ENCODE results near the gene NTF3. TPM values are rescaled to one million over a fixed set of nuclear protein-coding genes. Genes with fewer than 3 reads are reported as not detected.

Gene NTF3
- total RNA-seq, 5 donors from 2014 or later (not counting 1 experiment from before 2014, with no cell fraction given): not detected

DNA sequence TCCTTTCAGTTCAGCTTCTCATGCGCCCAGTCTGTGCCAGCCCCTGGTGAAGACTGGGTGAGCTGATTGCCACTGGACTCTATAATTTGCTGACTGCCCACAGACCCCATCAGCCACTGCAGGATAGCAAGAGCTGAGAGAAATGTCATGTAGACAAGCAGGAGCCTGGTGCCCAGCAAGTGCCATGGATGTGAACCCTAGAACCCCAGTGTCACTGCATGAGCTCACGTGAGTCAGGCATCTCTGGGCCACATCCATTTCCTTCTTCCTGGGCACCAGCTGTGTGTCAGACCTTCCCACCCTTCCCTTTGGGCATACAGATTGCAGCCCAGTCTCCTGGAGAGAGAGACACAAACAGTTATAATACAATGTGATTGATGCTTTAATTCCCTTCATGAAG is 73.8 kb downstream of the NTF3 start:
- H3K4me1 Mint-ChIP-seq: no peaks in the 10 kb centered on the region
- no peak for DNase-seq
- no peak overlapping the region for H3K27ac Mint-ChIP-seq
- Histone ChIP-seq H3K27ac (ENCODE audit: low read length) (no peak overlapping the region), H3K4me1 (ENCODE audit: control insufficient read depth in 1 of 2, extremely low read depth in 1 of 2, insufficient read depth in 2 of 2, low read length in 2 of 2) (no peaks in the 10 kb centered on the region), H3K4me3 (ENCODE audit: control insufficient read depth in 1 of 2, extremely low read depth in 1 of 2, low read length in 1 of 2) (no peak overlapping the region), H3K27me3 (replicated peaks in 1 of 2; ENCODE audit: control insufficient read depth in 2 of 2, extremely low read depth in 1 of 2, insufficient read depth in 2 of 2, low read length in 1 of 2) (peaks cover 2 to 10% of the 10 kb centered on the region in 2 experiments), H3K36me3 (ENCODE audit: control insufficient read depth in 2 of 2, extremely low read depth in 1 of 2, insufficient read depth in 1 of 2, low read length in 1 of 2) (no peaks in the 10 kb centered on the region), H3K9me3 (no peaks in the 10 kb centered on the region)
- H3K4me3 Mint-ChIP-seq: no peak overlapping the region
- ATAC-seq (replicated peaks in 1 of 4): no peak
- POLR2A ChIA-PET: no interaction called here
- no peaks in the 10 kb centered on the region for H3K36me3 Mint-ChIP-seq
- 83% methylated on average over 1 of the region's 2 CpGs for WGBS (ENCODE audit: insufficient coverage)
- H3K9me3 Mint-ChIP-seq: no peaks in the 10 kb centered on the region
- peaks cover 5 to 11% of the 10 kb centered on the region in 2 donors for H3K27me3 Mint-ChIP-seq
- CTCF ChIA-PET: interaction anchor here in 1 of 2 donors (0.6 kb wide), 1 partner anchor 10 kb away, joined by 4 read pairs; no protein-coding TSS in a partner anchor

DNA sequence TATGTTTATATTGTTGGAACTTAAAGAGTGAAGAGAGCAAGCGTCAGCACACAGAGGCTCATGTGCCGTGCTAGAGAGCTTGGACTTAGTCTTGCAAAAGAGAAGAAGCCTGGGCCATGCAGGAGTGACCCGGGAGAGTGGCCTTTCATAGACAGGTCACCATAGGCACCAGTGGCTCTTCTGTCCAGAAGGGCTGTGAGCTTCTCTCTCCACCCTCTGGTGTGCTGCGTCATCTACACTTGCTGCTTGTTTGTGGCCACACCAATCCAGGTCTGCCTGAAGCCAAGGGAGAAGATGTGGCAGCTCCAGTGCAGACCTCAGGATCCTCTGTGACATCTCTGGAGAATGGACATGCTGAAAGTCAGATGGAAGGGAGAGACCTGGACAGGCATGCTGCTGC is 74.4 kb downstream of the NTF3 start:
- DNase-seq (no peak), ATAC-seq (replicated peaks in 1 of 4) (no peak)
- CTCF ChIA-PET: interaction anchor here in 1 of 2 donors (0.6 kb wide), 1 partner anchor 10 kb away, joined by 4 read pairs; no protein-coding TSS in a partner anchor
- peaks cover 9 to 13% of the 10 kb centered on the region in 2 donors for H3K27me3 Mint-ChIP-seq
- H3K4me3 Mint-ChIP-seq: no peak overlapping the region
- H3K36me3 Mint-ChIP-seq: no peaks in the 10 kb centered on the region
- H3K27me3 ChIP-seq (replicated peaks in 1 of 2; ENCODE audit: control insufficient read depth in 2 of 2, extremely low read depth in 1 of 2, insufficient read depth in 2 of 2, low read length in 1 of 2): peaks cover 2 to 12% of the 10 kb centered on the region in 2 experiments
- no peaks in the 10 kb centered on the region for H3K9me3 ChIP-seq
- no peak overlapping the region for H3K27ac ChIP-seq (ENCODE audit: low read length)
- no peaks in the 10 kb centered on the region for H3K4me1 ChIP-seq (ENCODE audit: control insufficient read depth in 1 of 2, extremely low read depth in 1 of 2, insufficient read depth in 2 of 2, low read length in 2 of 2)
- no peaks in the 10 kb centered on the region for H3K9me3 Mint-ChIP-seq
- H3K4me3 ChIP-seq (ENCODE audit: control insufficient read depth in 1 of 2, extremely low read depth in 1 of 2, low read length in 1 of 2): no peak overlapping the region
- WGBS (ENCODE audit: insufficient coverage): 83% methylated on average over 4 of the region's 4 CpGs
- no peaks in the 10 kb centered on the region for H3K4me1 Mint-ChIP-seq
- POLR2A ChIA-PET: no interaction called here
- no peaks in the 10 kb centered on the region for H3K36me3 ChIP-seq (ENCODE audit: control insufficient read depth in 2 of 2, extremely low read depth in 1 of 2, insufficient read depth in 1 of 2, low read length in 1 of 2)
- no peak overlapping the region for H3K27ac Mint-ChIP-seq

DNA sequence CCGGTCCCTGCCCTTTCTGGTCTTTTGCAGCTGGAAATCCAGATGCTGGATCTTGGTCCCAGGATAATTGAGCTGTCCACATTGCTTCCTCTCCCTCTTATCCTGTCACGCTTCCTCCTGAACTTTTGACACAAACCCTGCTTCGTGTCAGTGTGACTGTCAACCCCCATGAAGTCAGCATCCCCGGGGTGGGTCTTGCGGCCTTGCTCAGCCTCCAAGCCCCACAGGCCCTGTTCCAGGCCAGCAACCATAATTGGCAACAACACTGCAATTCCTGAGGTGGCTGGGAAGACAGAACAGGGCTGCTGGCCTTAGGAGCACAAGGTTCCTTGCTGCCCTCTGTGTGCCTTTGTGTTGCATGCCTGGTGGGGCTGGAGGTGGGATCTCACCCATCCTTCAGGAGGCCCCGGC is 74.9 kb downstream of the NTF3 start:
- CTCF ChIA-PET: no interaction called here
- peaks cover 9 to 16% of the 10 kb centered on the region in 2 donors for H3K27me3 Mint-ChIP-seq
- POLR2A ChIA-PET: no interaction called here
- no peak overlapping the region for H3K4me3 Mint-ChIP-seq
- no peaks in the 10 kb centered on the region for H3K36me3 Mint-ChIP-seq
- Histone ChIP-seq H3K9me3 (no peaks in the 10 kb centered on the region), H3K4me3 (ENCODE audit: control insufficient read depth in 1 of 2, extremely low read depth in 1 of 2, low read length in 1 of 2) (no peak overlapping the region), H3K27ac (ENCODE audit: low read length) (no peak overlapping the region), H3K27me3 (replicated peaks in 1 of 2; ENCODE audit: control insufficient read depth in 2 of 2, extremely low read depth in 1 of 2, insufficient read depth in 2 of 2, low read length in 1 of 2) (peaks cover 2 to 17% of the 10 kb centered on the region in 2 experiments), H3K36me3 (ENCODE audit: control insufficient read depth in 2 of 2, extremely low read depth in 1 of 2, insufficient read depth in 1 of 2, low read length in 1 of 2) (no peaks in the 10 kb centered on the region), H3K4me1 (ENCODE audit: control insufficient read depth in 1 of 2, extremely low read depth in 1 of 2, insufficient read depth in 2 of 2, low read length in 2 of 2) (no peaks in the 10 kb centered on the region)
- 72% methylated on average over 6 of the region's 6 CpGs for WGBS (ENCODE audit: insufficient coverage)
- no peak for DNase-seq
- no peak for ATAC-seq (replicated peaks in 1 of 4)
- no peaks in the 10 kb centered on the region for H3K9me3 Mint-ChIP-seq
- H3K27ac Mint-ChIP-seq: no peak overlapping the region
- H3K4me1 Mint-ChIP-seq: no peaks in the 10 kb centered on the region

DNA sequence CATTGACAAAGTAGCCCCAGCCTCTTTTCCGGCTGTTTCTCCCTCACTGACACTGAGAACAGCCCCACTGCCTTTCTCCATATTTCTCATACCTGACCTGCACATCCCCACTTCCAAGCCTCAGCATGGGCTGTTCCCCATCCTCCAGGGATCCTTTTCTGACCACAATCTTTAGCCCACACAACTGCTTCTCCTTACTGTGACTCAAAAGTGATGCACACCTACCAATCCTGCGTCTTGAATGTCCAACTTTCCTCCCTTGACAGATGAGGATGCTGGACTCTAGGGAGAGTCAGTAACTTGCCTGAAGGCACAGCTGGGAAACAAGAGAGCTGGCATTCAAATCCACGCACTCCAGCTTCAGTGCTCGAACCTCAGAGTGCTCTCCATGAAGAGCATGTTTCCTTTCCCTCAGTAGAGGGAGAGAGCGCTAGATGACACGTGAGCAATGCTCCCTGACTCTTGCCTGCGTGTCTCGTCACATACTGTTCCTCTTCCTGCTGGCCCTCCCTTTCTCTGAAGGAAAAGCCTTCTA is 75.6 kb downstream of the NTF3 start:
- POLR2A ChIA-PET: no interaction called here
- no peak for ATAC-seq (replicated peaks in 1 of 4)

DNA sequence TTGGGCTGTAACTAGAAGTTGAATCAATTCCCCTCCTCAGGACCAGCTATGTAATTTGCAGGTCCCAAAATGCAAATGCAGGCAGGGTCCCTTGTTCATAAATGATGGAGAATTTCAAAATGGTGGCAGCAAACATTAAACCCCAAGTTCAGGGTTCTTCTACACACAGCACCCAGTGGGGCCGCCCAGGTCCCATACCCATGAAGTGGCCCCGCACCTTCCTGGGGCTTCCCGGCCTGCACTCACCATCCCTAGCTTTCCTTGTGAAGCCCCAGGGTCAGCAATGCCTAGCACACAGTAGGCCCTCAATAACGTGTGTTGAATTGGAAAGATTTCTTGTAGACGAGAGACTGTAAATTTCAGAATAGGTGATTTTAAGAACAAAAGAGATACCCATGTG is 76.0 kb downstream of the NTF3 start:
- no peaks in the 10 kb centered on the region for H3K9me3 ChIP-seq
- Mint-ChIP-seq H3K27me3 (peaks cover 9 to 16% of the 10 kb centered on the region in 2 donors), H3K4me3 (no peak overlapping the region), H3K4me1 (no peaks in the 10 kb centered on the region), H3K36me3 (no peaks in the 10 kb centered on the region), H3K9me3 (no peaks in the 10 kb centered on the region), H3K27ac (no peak overlapping the region)
- H3K4me3 ChIP-seq (ENCODE audit: control insufficient read depth in 1 of 2, extremely low read depth in 1 of 2, low read length in 1 of 2): no peak overlapping the region
- H3K27me3 ChIP-seq (replicated peaks in 1 of 2; ENCODE audit: control insufficient read depth in 2 of 2, extremely low read depth in 1 of 2, insufficient read depth in 2 of 2, low read length in 1 of 2): peaks cover 2 to 21% of the 10 kb centered on the region in 2 experiments
- H3K36me3 ChIP-seq (ENCODE audit: control insufficient read depth in 2 of 2, extremely low read depth in 1 of 2, insufficient read depth in 1 of 2, low read length in 1 of 2): no peaks in the 10 kb centered on the region
- CTCF ChIA-PET: no interaction called here
- POLR2A ChIA-PET: no interaction called here
- no peak for ATAC-seq (replicated peaks in 1 of 4)
- 91% methylated on average over 3 of the region's 5 CpGs for WGBS (ENCODE audit: insufficient coverage)
- H3K4me1 ChIP-seq (ENCODE audit: control insufficient read depth in 1 of 2, extremely low read depth in 1 of 2, insufficient read depth in 2 of 2, low read length in 2 of 2): no peaks in the 10 kb centered on the region
- H3K27ac ChIP-seq (ENCODE audit: low read length): no peak overlapping the region
- no peak for DNase-seq

More for the DNA sequence above, 75.6 kb downstream of the NTF3 start:
- Histone ChIP-seq H3K4me1 (ENCODE audit: control insufficient read depth in 1 of 2, extremely low read depth in 1 of 2, insufficient read depth in 2 of 2, low read length in 2 of 2) (no peaks in the 10 kb centered on the region), H3K9me3 (no peaks in the 10 kb centered on the region), H3K27ac (ENCODE audit: low read length) (no peak overlapping the region), H3K27me3 (replicated peaks in 1 of 2; ENCODE audit: control insufficient read depth in 2 of 2, extremely low read depth in 1 of 2, insufficient read depth in 2 of 2, low read length in 1 of 2) (peaks cover 2 to 21% of the 10 kb centered on the region in 2 experiments), H3K4me3 (ENCODE audit: control insufficient read depth in 1 of 2, extremely low read depth in 1 of 2, low read length in 1 of 2) (no peak overlapping the region), H3K36me3 (ENCODE audit: control insufficient read depth in 2 of 2, extremely low read depth in 1 of 2, insufficient read depth in 1 of 2, low read length in 1 of 2) (no peaks in the 10 kb centered on the region)
- H3K27me3 Mint-ChIP-seq: peaks cover 9 to 16% of the 10 kb centered on the region in 2 donors
- no peaks in the 10 kb centered on the region for H3K4me1 Mint-ChIP-seq
- no peak overlapping the region for H3K4me3 Mint-ChIP-seq
- no peak for DNase-seq
- CTCF ChIA-PET: no interaction called here
- no peak overlapping the region for H3K27ac Mint-ChIP-seq
- no peaks in the 10 kb centered on the region for H3K9me3 Mint-ChIP-seq
- 73% methylated on average over 6 of the region's 8 CpGs for WGBS (ENCODE audit: insufficient coverage)
- H3K36me3 Mint-ChIP-seq: no peaks in the 10 kb centered on the region

DNA sequence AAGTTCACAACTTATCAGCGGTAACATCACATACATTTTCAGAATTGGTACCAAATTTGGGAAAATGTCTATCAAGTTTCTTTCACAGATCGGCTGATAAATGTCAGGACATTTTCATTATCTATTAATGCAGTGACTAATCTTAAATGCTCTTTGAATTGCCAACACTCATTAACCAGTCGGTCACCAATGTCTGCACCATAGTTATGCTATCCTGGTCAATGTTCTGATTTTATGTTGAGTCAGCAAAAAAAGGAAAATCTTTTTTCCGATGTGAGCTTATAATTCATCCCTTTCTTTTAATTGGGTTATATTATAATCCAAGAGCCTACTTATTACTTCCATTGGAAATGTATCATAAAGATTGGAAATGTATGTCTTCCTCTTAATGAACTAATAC is 77.2 kb downstream of the NTF3 start:
- H3K27me3 Mint-ChIP-seq: peaks cover 9 to 27% of the 10 kb centered on the region in 2 donors
- Histone ChIP-seq H3K4me3 (ENCODE audit: control insufficient read depth in 1 of 2, extremely low read depth in 1 of 2, low read length in 1 of 2) (no peak overlapping the region), H3K36me3 (ENCODE audit: control insufficient read depth in 2 of 2, extremely low read depth in 1 of 2, insufficient read depth in 1 of 2, low read length in 1 of 2) (no peaks in the 10 kb centered on the region), H3K9me3 (no peaks in the 10 kb centered on the region), H3K27ac (ENCODE audit: low read length) (no peak overlapping the region), H3K27me3 (replicated peaks in 1 of 2; ENCODE audit: control insufficient read depth in 2 of 2, extremely low read depth in 1 of 2, insufficient read depth in 2 of 2, low read length in 1 of 2) (peaks cover 2 to 24% of the 10 kb centered on the region in 2 experiments), H3K4me1 (ENCODE audit: control insufficient read depth in 1 of 2, extremely low read depth in 1 of 2, insufficient read depth in 2 of 2, low read length in 2 of 2) (no peaks in the 10 kb centered on the region)
- ChIA-PET CTCF (no interaction called here), POLR2A (no interaction called here)
- no CpG with 5 or more reads among the region's 4 CpGs for WGBS (ENCODE audit: insufficient coverage)
- no peak overlapping the region for H3K4me3 Mint-ChIP-seq
- ATAC-seq (replicated peaks in 1 of 4) (no peak), DNase-seq (no peak)
- H3K27ac Mint-ChIP-seq: no peak overlapping the region
- no peaks in the 10 kb centered on the region for H3K9me3 Mint-ChIP-seq
- H3K4me1 Mint-ChIP-seq: no peaks in the 10 kb centered on the region
- no peaks in the 10 kb centered on the region for H3K36me3 Mint-ChIP-seq

DNA sequence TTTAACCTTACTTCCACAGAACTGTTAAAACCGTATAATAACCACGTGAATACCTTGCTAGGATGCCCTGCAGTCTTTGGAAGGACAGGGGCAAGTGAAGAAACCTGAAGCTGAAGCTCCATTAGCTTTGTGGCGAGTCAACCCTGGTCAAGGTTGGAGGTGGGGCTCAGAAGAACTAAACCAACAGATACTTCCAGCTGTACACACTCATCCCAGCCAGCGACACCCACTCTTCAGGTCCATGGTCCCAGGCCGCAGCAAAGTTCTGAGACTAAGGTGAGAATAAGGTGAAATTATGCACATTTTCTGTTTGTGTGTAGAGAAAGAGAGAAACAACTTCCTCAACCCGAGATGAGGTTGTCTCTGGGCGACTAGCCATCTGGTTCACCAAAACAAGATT is 77.6 kb downstream of the NTF3 start:
- DNase-seq (no peak), ATAC-seq (replicated peaks in 1 of 4) (no peak)
- Mint-ChIP-seq H3K4me1 (no peaks in the 10 kb centered on the region), H3K27ac (no peak overlapping the region), H3K36me3 (no peaks in the 10 kb centered on the region), H3K9me3 (no peaks in the 10 kb centered on the region), H3K4me3 (no peak overlapping the region), H3K27me3 (peaks cover 9 to 27% of the 10 kb centered on the region in 2 donors)
- H3K36me3 ChIP-seq (ENCODE audit: control insufficient read depth in 2 of 2, extremely low read depth in 1 of 2, insufficient read depth in 1 of 2, low read length in 1 of 2): no peaks in the 10 kb centered on the region
- H3K27me3 ChIP-seq (replicated peaks in 1 of 2; ENCODE audit: control insufficient read depth in 2 of 2, extremely low read depth in 1 of 2, insufficient read depth in 2 of 2, low read length in 1 of 2): peaks cover 2 to 24% of the 10 kb centered on the region in 2 experiments
- no peaks in the 10 kb centered on the region for H3K4me1 ChIP-seq (ENCODE audit: control insufficient read depth in 1 of 2, extremely low read depth in 1 of 2, insufficient read depth in 2 of 2, low read length in 2 of 2)
- no CpG with 5 or more reads among the region's 7 CpGs for WGBS (ENCODE audit: insufficient coverage)
- no peaks in the 10 kb centered on the region for H3K9me3 ChIP-seq
- no peak overlapping the region for H3K27ac ChIP-seq (ENCODE audit: low read length)
- CTCF ChIA-PET: no interaction called here
- POLR2A ChIA-PET: no interaction called here
- H3K4me3 ChIP-seq (ENCODE audit: control insufficient read depth in 1 of 2, extremely low read depth in 1 of 2, low read length in 1 of 2): no peak overlapping the region

All from T-cell (primary cell).